DMS153 treated with DMSO at 0.1 percent for 48 hours (cell line): Measurements from ENCODE around the gene SOX5.

Experiments used
- DNase-seq: peaks from one replicate; lab custom pipeline; 2025; ENCODE audit not compliant: unreplicated experiment; lab: John Stamatoyannopoulos, UW

The SOX5 gene

DNA sequence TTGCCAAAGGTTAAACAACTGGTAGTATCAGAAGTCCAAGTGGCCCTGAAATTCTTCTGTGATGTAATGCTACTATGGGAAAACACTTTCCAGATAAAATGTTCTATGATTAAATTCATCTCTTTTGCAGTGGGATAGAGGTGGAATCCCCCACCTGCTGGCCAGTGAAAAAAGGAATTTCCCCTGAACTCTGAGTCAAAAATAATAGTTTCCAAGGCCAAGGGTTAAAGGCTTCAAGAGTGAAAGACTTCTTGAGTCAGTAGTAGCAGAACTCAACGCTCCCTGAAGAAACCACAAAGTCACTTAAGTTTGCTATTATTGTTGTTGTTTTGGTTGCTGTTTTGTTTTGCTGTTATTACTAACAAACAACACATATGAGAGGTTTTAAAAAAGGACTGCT lies 330.8 kb downstream of the SOX5 start:
- no peak for DNase-seq

DNA sequence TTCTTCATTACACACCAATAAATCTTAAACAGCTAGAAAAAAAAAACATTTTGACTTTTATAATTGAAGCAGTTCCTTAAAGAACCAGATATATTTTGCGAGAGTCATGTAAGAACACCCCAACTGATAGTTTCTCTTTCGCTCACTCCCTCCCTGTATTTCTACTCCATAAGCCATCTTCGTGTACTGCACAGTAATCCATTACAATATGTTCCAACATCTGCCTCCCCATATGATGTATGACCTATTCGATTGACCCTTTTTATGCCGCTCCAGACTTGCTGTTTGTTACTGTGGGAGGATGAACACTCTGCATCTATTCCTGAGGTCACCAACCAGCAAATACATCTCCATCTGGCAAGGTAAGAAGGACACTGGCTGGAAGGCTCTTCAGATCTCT lies 331.7 kb downstream of the SOX5 start:
- no peak for DNase-seq

DNA sequence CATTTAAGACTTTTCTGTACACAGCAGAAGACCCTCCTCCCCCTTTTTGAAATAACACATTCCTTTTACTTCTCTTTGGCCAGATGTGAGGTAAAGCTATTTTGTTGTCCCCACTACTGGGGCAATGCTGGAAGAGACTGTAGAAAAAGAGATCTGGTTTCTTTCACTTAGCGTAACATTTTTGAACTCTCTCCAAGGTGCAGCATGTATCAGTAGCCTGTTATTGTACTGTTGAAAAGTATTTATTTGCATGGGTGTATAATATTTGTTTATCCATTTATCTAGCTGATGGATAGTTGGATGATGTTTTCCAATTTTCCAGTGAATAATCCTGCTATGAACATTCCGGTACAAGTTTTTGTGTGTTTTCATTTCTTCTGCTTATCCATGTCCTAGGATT lies 335.2 kb downstream of the SOX5 start:
- DNase-seq, result no peak

DNA sequence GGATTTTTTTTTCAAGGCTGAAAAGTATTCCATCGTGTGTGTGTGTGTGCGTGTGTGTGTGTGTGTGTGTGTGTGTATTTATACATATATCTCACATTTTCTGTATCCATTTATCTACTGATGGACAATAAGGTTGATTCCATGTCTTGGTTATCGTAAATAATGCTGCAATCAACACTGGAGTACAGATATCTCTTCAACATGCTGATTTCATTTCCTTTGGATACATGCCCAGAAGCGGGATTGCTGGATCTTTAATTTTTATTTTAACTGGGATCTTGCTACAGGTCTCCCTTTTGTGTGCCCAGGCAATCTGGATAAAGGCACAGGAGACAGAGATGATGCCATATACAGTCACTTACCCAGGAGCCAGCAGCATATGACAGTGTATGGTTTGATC lies 338.1 kb downstream of the SOX5 start:
- DNase-seq, result no peak

DNA sequence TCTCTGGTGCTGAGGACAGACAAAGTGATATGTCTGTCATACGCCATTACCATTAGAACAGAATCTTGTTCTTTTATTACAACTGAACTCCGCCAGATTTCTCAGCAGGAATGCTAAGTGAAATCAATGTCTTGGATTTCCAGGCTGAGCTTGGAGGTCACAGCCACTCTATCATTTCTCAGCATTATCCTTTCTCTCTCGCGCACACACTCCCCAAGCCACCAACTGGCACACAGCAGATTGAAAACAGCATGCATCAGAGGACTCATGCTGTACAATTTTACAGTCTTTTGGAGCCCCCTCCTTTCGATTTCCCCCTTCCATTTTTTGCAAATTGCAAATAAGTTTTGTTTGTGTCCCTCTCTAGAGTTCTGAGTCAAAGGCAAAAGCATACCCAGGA lies 348.6 kb downstream of the SOX5 start:
- DNase-seq, result no peak

DNA sequence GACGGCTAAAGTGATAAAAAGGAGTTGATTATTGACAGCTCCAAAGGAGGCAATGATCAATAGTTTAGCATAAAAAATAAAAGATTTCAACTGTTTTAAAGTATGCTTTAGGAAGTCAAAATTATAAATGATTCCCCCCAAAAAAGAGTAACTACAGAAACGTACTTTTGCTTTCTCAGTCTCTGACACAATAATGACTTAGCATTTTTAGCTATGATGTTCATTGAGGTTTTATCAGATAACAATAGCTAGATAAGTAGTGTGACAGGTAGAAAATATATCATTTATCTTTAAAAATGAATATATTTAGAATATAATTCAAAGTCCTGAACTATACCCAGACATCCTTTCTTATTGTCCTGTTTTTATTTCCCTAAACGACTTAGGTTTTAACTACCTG lies 352.9 kb downstream of the SOX5 start:
- no peak for DNase-seq

DNA sequence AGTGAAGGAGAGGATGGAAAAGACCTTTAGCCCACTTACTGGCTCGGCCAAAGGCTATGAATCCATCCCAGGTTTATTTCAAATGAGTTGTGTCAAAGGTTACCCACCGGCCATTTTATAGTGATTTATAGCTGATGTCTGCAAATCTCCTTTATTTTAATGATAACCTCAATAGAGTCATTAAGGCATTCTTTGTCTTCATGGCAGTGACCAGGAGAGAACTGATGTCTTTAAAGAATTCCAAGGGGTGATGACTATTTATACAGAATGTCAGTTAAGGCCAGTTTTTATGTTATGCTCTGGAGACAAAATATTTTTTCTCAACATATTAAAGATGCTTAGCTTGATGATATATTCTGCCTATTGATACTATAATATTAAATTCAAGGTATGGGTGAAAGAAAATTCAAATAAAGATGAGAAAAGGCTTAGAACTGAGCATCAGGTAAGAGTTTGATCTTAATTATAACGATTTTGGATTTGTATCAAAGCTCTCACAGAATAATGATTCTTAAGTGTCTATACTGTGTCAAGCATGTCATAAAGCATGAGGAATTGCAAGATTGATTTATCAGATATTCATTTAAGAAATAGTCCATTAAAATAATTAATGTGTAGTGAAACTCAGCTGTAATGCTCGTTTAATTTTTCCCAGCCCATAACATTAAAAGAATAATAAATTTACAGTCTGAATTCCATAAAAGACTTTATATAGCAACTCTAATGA lies 361.5 kb downstream of the SOX5 start:
- no peak for DNase-seq

DNA sequence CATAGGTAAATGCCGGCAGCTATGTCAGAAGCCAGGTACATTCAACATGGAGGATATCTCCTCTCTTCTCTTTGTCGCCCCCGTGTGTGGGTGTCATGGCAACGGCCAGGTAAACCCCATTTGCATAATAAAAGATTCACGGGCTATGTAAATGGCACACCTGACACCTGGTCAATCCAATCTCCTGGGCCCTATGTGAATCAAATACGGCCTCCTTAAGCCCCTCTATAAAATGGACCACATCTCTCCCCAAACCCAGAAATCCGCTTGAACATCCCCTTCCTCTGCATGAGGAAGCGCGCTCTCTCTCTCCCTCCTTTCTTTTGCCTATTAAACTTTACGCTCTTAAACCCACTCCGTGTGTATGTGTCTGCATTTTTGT lies 363.7 kb downstream of the SOX5 start:
- no peak for DNase-seq

DNA sequence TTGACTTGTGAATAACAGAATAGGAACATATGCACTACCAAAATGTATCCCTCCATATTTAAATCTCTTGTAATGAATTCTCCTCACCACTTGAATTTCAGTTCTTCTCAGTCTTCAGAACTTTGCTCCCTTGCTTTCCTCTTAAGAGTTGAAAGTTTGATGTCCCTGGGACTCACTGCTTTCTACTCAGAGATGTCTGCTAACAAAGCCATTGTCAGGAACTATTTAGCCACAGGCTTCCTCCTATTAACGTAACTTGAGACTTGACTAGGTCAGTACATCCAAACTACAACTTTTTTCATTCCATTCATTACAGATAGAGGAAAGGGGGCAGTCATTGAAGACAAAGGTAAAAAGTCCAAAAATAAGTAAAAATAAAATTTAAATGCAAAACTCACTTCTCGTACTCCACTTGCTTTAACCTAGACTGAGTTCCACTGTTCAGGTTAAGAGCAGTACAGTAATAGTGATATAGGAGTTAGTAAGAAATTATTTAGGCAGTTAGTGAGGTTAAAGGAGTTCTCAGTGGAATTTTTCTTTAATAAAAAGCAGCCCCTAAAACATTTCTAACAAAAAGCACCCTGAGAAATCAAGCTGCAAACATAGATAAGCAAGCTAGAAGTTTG lies 364.2 kb downstream of the SOX5 start:
- no peak for DNase-seq

DNA sequence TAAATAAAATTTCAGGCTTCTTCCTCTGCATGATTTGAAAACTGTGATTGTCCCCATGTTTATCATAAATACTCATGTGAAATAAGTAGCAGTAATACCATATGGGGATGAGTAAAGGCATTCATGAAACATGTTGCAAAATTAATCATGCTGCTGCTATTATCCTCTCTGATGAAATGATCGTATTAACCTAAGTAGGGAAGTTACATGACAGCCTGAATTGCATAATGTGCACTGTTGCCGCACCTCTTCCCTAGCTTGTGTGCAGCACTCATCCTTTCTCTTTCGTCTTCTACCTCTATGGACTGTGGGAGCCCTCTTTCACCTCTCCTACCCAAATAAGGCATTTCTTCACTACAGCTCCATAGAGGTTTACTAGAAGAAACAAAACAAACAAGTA lies 367.6 kb downstream of the SOX5 start:
- no peak for DNase-seq

DNA sequence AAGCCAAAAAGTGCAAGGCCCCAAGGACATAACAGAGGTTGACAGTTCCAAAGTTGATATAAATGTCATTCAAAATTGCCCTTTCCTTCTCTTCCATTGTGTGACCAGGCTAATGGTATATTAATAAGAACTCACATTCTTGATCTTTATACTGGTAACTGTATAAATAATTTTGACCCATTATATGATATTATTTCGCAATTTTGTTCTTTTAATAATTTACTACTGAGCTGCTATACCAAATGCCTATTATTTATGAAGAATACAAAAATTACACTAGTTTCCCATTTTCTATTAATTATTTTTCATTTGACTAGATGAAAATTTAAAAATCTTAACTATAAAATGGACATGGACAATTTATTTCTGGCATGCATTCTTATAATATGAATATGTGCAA lies 370.2 kb downstream of the SOX5 start:
- DNase-seq, result no peak

DNA sequence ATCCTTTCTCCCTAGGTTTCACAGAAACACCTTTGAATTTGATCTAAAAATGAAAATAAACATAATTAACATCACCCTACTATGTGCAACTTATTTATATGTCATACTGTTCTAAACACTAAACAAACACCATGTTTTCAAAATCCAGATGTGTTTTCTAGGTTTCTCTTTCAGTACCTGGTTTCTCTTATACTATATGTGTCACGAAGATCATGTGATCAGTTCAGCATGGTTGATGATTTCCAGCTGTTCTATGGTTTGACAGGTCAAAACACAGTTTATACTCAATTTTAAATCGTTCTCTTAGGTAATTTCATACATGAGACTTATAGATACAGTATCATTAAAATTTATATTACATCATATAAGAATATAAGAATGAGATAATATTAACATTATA lies 373.1 kb downstream of the SOX5 start:
- no peak for DNase-seq

DNA sequence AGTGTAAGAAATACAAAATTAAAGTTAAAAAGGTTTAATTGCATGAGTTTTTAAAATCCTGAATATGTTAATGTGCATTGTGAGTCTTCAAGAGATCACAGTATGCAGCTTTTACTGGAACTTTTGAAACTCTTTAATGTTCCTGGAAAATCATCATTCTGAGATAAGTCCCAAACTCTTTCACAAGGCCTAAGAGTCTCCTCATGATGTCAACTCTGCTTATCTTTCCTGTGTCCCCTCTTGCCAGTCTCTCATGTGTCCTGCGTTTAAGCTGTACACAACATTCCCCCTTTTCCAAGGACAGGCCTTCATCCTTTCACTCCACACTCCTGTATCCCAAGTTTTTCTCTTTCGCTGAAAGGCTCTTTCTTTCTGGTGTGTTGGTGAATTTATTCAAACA lies 380.1 kb downstream of the SOX5 start:
- no peak for DNase-seq

DNA sequence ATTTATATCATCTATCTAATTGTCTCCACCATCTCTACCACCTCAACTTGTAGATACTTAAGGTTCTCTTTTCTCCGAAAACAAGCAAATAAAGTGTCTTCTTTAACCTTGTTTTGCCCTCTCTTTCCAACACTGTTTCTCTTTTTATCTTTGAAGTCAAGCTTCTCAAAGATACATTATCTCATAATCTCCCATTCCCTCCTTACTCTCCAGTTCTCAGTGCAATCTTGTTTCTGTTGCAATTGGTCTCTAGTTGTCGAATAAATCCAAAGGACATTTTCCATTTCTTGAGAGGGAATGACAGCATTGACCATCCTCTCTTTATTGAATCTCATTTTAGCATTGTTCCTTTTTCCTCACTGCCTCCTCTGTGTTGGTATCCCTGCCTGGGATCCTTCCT lies 383.3 kb downstream of the SOX5 start:
- DNase-seq, result no peak

DNA sequence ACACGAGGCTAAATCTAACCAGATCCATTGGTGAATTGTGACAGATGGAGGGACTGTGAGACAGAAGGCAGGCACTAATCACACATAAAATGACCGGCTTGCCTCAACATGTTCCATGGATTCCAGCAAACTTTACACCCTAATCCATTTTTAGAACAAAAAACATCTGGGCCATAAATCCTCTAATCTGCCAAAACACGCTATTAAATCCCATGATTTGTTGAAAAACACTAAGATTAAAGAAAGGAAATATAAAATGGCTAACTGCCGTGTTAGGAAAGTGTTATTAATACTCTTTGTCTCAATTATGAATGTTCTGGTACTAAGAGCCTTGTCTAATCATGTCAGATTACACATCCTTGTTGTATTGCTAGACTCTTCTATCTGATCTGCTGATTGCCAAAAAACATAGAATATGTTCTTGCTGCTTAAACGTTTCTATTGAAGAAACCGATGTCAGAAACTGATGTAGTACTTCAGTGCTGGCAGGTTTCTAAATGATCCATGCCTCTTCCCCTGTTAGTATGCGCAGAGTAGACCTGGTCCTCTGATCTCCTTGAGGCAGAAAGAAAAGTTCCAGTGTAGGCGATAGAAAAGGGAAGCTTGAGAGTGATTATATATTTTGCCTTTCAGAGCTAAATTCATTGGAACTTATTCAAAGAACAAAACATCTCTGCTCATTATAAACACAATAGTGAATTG lies 384.9 kb downstream of the SOX5 start:
- no peak for DNase-seq

DNA sequence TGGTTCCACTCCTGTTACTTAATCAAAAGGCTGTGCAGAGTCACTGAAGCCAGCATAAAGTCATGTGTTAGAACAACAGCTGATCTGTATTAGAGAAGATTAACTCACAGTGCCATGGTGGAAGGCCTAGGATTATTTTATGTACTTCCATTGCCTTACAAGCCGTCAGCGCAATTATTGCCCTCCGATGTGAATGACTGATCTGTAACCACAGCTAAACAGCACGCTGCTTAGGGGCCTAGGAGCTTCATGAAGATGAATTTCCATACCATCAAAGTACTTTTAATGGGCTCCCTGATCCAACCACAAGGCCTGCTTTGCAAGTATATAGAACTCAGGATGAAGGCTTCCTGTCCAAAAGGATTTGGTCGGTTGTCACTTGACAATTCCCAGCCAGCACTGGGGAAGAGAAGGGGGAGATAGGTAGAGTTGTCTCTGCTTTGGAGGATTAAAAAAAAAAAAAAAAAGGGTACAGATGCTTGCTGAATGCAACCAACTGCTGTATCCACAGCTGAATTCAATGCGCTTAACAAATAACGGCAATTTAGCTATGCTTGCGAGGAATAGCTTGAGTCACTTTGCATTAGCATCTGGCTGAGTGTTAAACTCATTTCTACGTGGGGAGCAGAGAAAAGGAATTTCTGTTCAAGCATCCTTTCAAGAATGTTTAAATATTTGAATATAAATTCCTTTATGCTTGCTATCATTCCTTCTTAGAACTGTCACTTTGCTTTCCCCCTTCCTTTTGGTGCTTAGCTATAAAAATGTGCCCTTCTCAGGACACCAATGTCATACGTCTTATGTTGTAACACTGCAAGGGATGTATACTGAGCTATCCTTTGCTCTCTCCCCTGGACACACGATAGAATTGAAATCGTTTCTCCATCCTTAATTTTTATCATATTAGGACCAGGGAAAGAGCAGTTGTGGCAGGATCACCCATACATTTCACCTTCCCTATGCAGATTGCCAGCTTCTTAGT lies 387.8 kb downstream of the SOX5 start:
- DNase-seq, result no peak

DNA sequence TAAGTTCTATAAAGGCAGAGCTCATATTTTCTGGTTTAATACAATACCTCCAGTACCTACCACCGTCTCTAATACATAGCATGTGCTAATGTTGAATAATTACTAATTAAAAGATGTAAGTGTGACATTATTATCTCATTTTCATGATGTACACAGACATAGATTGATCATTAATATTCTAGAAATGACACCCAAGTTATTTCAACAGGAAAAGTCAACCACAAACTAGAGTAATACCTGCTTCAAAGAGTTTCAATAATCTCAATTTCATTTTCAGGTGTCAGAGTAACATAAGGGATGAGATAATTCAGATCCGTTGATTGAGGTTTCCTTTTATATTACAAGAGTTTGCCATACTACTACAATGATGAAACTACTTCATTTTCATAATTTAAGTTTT lies 388.9 kb downstream of the SOX5 start:
- no peak for DNase-seq

DNA sequence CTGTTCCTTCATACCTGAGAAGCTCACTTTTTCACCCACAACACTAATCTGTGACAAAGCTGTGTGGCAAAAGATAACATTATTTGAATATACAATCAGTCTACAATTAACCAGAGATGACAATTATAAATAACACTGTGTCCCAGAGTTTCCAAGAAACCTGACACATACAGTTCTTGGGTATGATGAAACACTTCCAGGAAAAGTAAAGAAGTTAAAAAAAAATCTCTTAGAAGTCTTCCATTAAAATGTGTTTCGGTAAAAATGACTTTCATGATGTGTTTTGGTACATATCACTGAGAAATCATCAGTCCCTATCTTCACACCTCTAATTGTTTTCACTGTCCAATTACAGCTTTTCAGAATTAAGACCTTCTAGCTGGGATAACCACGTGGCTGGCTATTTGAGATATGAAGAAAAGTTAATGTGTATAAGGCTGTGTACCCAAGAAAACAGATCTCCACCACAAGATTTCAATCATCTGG lies 390.2 kb downstream of the SOX5 start:
- no peak for DNase-seq

DNA sequence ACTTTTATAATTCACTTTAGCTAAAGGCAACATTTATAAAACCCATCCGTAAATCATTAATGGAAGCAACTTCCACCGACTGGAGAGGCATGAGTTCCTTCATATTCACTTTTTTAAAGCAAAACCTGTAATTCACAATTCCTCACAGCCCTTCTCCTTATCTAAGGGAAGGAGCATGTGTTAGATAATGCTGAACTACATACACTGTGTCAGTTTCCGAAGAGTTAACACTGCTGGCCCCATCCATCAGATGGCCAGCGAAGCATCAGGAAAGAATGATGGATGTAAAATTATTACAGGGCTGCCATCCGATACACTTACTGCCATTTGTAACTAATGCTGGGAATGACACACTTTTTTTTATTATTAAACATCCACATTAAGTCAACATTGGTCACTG lies 392.8 kb downstream of the SOX5 start:
- no peak for DNase-seq

DNA sequence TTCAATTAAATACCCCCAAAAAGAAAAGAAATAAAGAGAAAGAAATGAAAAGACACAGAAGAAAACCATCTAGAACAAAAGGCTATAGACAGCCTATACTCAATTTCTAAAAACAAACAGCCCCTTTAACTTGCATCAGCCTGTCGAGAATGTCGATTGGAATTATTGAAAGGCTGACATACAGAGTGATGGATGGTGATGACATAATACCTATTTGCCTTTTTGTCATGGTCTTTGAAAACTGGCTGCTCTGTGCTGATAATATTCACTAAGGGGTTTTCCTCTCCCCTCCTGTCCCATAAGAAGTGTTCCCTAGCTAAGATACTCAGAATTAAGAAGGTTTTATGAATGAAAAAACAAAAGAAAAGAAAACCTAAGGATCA lies 393.7 kb downstream of the SOX5 start:
- peak; percentile 12 for DNase-seq

DNA sequence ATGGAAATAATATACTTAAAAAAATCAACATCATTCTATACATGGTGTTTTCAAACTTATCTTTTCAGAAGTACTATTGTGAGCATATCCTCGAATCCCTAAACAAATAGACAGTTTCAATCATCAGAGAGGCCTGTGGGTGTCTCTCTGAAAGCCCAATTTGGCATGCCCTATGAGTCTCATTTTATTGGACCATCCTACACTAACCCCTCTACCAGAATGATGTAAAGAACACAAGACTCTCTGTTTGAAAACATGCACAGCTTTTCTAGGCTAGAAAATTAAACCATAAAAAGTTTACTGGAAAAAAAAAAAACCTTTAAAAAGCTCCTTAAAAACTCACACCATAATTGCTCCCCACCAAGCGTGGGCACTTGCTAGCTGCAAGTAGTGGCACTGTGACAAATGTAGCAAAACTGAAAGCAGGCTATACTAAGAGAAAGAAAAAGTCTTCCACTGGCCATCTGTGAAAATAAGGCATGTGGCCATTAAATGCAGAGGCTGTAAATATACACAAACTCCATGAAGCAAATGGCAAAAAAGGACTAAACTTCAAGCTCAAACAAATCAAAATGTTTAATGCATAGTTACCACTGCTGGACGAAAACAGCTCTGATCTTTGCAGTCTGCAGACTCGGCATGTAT lies 394.2 kb downstream of the SOX5 start:
- DNase-seq, result no peak
